HG02763 (cell line): ENCODE data around the gene PDSS2.
"Not testable (repeated sequence)": the region's sequence is repeated elsewhere in the genome, so short reads cannot be mapped to it uniquely, and the experiment has no call there.

Source experiments
- ATAC-seq: cut with Tn5 transposase; IDR thresholded peaks from one replicate; pipeline ENCODE4 v1.9.1; 2021; ENCODE audit warnings: mild to moderate bottlenecking, moderate library complexity; ENCODE audit not compliant: unreplicated experiment

PDSS2 gene

DNA sequence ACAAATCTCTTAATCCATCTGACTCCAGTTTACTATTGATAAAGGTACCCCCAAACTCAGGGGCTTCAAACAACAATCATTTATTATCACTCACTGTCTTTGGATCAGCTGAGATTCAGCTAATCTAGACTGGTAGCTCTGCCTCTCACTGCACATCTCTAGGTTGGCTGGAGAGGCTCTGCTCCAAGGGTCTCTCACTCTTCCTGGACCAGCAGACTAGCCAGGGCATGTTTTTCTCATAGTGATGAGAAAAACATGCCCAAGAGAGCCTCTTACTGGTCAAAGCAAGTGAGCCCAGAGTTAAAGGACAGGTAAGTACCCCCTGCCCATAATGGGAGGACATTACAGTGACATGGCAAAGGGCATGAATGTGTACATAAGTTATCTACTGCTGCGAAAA is 228.9 kb downstream of the PDSS2 start:
- ATAC-seq = no peak

DNA sequence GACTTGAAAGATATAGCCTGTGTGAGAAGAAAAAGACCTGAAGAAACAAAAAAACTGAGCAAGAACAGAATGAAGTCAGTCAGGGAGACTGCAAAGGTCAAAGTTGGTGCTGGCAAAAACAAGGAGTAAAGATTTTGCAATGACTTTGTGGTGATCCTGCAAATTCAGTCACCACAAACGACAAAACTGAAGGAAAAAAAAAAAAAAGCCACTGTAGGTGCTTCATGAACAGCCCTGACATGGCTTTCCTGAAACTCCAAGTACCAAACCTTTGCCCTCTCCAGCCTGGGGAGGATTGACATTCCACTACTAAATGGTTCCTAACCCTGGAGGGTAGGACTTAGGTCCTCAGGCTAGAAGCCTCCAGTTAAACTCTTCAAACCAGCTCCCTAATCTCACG is 229.3 kb downstream of the PDSS2 start:
- ATAC-seq = no peak

DNA sequence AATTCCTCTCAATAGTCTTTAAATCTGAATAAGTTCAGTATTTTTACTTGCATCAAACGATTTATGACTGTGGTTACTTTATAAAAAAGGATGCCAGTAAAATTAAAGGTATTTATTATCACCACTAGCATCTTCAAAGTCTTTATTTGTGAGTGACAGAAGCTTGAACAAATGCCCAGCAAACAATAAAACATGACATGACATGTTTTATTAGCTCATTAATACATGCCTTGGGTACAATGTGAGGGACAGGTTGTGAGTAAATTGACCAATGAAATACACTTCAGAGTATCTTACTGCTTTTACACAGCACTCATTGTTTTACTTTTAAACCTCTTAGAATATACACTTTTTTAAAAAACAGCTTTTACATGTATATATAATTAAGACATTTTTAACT is 230.6 kb downstream of the PDSS2 start:
- ATAC-seq = no peak

DNA sequence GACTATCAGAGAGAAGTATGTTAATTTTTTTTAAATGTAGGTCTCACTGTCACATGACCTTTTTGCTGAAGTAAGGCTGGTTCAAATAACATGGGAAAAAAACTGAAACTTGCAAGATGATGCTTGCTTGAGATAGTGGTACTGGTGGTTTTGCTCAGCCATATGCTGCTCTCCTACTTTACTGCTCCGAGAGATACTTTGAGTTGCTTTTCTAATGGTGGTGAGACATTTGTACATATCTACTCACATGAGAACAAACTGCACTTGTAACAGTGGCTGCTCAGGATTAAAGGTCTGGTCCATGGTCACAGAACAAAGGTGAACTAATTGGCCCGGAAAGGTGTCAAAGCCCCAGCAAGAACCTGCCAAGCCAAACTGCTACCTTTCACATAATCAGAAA is 237.8 kb downstream of the PDSS2 start:
- ATAC-seq = no peak

DNA sequence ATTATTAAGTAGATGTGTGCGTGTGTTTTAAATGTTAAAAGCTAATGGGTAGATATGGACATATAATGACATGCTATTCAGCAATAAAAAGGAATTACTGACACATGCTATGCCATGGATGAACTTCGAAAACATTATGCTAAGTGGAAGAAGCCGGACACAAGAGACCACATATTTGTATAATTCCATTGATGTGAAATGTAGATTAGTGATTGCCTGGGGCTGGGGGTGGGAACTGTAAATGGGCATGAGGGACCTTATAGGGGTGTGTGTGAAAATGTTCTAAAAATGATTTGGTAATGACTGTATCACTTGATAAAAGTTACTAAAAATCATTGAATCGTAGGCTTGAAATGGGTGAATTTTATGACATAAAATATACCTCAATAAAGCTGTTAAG is 239.5 kb downstream of the PDSS2 start:
- ATAC-seq = no peak

DNA sequence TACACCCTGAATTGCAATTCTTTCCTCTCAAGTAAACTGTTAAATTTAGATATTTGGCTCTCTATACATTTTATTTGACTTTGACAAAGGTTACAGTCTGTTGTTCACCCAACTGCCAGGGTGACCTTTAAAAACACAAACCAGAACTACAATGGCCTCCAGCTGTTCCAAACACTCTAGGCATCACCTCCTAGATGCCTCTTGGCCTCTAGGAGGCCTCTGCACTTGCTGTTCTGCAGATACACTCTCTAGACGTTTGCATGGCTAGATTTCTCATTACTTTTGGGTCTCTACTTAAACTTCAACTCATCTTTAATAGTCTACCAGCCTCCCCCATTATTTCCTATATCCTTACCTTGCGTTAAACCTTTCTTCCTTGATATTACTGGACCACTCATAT is 241.2 kb downstream of the PDSS2 start:
- ATAC-seq = no peak

DNA sequence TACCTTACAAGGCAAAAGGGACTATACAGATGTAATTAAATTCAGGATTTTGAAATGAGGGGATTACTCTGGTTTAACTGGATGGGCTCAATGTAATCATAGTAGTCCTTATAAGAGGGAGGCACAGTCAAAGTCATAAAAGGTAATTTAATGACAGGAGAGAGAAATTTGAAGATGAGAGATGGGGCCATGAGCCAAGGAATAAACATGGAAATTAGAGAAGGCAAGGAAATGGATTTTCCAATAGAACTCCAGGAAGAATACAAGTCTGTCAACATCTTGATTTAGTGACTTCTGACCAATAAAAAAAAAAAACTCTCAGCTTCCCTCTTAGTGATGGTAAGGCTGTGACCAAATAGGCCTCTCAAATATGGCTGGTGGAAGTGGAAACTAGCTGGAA is 242.1 kb downstream of the PDSS2 start:
- ATAC-seq = no peak

DNA sequence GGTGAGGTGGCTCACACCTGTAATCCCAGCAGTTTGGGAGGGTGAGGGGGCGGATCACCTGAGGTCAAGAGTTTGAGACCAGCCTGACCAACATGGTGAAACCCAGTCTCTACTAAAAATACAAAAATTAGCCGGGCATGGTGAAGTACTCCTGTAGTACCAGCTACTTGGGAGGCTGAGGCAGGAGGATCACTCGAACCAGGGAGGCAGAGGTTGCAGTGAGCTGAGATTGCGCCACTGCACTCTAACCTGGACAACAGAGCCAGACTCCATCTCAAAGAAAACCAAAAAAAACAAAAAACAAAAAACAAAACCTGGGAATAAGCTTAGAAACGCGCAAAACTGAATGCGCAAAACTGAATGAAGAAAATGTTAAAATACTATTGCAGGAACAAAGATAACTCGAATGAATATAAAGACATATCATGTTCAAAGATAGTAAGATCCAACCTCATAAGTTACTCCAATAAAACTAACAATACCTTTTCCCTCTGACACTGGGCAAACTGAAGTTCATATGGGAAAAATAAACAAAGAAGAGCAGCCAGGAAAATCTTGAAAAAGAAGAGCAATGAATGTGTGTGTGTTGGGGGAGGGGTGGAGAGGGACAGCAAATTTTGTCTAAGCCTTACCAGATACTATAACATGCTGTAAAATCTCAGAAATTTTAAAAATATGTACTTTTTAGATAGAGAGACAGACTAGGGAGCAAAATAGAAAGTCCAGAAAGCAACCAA is 243.0 kb downstream of the PDSS2 start:
- ATAC-seq = no peak

DNA sequence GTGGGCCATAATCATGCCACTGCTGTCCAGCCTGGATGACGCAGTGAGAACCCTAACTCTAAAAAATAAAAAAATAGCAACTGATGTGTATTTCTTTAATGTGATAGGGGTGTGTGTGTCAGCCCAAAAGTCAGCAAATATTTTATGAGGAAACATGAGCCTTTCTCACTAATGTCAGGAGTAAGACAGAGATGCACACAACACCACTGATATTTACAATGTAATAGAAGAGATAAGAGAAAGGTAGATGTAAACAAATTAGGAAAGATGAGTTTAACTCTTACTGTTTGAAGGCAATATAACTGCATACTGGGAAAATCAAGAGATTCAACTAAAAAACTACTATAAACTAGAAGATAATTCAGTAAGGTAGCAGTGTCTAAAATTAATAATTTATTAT is 244.0 kb downstream of the PDSS2 start:
- no peak for ATAC-seq

DNA sequence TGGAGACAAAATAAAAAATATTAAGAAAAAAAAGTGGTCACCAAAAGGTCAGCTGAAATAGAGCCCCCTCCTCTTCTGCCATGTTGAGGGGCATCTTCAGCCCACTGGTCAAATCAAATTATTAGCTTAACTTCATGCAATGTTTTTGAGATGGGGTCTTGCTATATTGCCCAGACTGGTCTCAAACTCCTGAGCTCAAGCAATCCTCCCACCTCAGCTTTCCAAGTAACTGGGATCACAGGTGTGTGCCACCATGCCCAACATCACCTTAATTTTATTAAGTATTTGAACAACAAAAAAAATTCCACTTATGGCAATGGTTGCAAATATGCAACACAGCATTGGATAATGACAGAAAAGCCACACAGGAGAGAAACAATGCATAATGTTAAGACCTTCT is 244.7 kb downstream of the PDSS2 start:
- no peak for ATAC-seq

DNA sequence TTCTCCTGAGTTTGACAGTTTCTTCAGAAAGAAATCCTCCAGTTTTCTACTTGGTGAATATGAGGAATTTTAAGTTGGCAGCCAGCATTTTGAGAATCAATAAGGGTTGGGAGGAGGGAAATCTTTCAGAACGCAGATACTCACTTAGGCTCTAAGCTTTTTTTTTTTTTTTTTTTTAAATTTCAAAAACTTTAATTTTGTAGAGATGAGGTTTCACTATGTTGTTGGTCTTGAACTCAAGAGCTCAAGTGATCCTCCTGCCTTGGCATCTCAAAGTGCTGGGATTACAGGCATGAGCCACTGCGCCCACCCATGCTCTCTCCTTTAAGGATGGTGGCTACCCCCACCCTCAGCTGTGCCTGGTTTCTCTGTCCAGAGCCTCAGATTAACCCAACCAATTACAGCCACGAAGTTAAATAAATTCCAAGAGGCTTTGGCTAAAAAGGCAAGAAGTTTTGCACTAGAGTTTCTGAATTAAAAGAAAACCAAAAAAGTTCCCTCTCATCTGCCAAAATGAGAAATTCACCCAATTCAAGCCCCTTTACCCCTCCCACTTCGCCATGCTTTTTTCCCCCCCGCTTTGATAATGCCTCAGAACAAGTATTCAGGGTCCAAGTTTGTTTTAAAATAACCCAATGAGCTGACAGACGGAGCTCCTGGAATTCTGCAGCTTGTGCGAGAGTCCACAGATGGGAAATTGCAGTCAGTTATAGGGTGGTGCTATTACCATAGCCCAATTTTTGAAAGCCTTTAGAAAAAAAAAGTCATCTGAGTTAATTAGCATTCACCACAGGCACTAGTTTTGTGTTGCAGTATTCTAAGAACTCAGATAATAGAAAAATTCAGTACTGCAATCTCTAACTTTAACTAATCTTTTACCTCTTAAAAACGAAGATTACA is 249.7 kb downstream of the PDSS2 start:
- no peak for ATAC-seq

DNA sequence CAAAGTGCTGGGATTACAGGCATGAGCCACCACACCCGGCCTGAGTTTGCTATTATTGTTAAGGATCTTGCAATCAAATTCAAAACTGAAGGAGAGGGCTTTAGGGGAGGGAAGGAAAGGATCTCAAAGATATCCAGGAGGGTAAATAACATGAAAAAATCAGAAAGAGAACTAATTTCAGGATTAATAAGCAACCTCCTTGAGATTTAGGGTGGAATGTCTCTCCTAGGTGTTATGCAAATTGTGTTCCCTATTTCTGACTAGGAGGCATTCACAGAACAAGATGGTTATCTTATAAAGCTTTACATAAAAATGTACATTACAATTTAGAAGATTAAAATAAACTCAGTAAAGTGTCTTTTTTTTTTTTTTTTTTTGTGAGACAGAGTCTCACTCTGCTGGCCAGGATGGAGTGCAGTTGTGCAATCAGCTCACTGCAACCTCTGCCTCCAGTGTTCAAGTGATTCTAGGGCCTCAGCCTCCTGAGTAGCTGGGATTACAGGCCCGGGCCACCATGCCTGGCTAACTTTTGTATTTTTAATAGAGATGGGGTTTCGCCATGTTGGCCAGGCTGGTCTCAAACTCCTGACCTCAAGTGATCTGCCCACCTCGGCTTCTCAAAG is 252.0 kb downstream of the PDSS2 start:
- no peak for ATAC-seq

DNA sequence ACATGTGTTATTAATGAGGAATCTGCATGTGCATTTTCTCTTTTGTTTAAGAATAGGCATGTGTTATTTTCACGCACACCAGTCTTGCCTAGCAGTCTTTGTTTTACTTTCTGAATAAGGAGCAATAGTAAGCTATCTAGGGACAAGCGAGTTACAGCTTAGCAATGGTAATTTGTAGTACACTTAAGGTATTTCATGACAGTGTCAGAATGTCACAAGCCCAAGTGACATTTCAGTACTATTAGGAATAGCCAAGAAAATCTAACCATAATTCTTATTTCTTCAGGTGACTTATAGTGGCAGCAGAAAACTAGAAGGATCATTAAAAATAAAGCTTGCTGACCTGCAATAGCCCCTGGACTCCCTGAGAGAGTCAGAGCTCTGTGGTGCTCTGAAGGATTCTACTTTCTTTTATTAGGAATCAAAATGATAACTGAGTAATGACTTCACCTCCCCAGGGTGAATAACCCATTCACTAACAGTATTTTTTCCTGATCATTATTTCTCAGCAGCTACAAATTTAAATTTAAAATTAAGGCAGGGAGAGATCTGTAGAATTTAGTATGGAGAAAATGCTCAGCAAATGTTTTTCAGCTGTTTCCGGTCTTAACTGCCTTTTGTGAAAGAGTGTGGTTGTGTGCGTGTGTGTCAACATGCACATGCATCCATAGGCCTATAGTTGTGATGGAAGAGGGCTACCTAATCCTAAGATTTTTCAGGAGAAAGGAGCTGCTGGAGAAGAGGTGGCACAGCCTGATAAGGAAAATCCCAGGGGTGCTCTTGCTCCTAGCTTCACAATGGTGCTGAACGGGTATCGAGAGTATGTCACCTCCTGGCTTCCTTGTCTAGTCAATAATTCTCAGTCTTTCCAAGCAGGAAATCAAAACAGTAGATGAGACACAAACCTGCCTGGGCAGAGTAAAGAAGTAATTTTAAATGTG is 254.0 kb downstream of the PDSS2 start:
- ATAC-seq = no peak

DNA sequence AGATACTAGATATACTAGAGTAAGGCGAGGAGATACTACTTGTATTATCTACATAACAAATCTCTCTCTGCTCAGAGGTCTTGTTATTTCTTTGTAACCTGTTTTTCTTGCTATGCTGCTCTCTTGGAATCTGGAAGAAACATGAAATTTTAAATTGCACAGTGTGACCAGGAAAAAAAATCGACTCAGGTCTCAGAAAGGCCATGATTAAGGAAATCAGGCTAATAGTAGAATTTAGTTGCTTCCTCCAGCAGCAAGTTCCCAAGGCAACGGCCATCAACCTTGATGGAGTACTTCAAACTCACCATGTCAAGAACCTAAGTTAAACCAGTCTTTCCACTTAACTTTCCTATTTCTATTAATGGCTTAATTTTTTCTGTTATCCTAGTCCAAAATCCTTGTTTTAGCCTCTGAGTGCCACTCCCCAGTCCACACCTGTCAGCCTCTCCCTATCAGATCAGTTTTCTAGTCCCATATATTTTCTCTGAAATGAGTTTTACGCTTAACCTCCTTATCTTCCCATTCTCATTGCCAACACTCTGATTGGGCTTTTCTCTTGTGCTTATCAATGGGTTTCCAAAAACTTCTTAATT is 256.4 kb downstream of the PDSS2 start:
- no peak for ATAC-seq

DNA sequence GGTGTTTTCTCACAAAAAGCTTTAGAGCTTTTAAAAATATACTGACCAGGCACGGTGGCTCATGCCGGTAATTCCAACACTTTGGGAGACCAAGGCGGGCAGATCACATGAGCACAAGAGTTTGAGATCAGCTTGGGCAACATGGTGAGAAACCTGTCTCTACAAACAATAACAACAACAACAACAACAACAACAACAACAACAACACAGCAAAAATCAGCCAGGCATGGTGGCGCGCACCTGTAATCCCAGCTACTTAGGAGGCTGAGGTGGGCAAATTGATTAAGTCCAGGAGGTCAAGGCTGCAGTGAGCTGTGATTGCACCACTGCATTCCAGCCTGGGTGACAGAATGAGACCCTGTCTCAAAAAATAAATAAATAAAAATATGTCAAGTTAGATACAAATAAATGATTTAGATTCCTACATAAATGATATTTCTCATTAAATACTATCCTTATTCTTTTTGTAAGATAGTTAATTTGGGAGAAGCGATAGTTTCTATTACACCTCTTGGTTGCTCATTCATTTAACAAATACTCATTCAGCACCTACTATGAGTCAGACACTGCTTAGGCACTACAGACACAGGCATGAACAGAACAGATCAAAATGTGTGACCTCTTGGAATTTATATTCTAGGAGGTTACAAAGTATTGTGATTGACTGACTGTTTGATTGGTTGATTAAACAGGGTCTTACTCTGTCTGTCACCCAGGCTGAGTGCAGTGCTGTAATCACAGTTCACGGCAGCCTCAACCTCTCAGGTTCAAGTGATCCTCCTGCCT is 260.5 kb downstream of the PDSS2 start:
- ATAC-seq = no peak

DNA sequence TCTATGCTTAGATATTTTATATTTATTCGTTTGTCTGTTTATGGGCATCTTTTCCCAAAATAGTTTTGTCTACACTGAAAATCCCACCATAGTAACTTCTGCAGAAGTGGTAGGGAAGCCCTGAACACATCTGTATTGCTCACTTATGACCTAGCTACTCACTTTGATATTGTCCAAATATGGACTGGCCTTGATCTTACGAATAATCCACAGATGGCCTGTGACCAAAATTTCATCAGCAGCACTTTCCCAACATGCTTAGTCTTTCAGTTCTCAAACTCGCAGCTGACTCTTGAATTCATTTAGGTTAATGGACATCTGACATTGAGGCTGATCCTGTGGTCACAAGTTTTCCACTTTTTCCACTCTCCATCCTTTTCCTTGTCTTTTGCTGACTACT is 263.2 kb downstream of the PDSS2 start:
- no peak for ATAC-seq

DNA sequence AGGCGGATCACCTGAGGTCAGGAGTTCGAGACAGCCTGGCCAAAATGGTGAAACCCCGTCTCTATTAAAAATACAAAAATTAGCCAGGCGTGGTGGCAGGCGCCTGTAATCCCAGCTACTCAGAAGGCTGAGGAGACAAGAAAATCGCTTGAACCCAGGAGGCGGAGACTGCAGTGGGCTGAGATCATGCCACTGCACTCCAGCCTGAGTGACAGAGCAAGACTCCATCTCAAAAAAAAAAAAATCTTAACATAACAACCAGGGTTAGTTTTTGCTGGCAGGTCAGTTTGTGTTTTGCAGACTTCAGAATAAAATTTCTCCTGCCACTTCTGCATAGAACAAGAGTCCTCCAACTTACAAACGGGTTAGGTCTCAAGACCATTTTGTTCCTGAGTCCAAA is 264.6 kb downstream of the PDSS2 start:
- ATAC-seq = not testable (repeated sequence)

DNA sequence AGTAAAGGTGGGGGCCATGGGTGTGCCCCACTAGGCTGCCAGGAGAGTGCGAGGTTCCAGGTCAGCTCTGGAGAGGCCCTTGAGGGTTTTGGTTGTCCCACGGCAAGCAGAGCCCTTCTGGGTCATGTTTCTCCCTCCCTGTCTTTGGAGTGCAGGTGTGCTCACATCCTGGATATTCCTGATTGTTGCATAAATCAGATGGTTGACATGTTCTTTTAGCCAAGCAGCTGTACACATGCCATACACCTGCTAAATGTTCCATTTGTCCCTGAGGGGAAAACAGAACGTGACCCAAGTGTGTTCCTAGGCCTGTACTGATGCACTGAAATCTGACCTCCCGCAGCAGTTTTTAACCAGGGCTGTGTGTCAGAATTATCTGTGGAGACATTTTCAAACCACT is 266.5 kb downstream of the PDSS2 start:
- no peak for ATAC-seq

DNA sequence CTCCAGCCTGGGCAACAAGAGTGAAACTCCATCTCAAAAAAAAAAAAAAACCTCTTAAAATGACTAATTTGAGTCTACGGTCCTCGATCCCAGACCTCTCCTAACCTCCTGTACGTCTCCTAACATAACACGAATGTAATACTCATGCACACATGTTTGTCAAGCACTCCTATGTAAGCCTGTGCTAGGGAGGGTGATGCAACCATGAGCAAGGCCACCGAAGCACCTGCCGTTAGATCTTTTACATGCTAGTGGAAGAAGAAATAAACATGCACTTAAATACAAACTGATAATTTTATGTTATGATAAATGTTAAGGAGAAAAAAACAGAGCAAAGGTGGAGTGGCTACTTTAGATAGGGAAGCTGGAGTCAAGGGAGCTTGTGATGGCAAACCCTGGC is 271.7 kb downstream of the PDSS2 start:
- no peak for ATAC-seq

DNA sequence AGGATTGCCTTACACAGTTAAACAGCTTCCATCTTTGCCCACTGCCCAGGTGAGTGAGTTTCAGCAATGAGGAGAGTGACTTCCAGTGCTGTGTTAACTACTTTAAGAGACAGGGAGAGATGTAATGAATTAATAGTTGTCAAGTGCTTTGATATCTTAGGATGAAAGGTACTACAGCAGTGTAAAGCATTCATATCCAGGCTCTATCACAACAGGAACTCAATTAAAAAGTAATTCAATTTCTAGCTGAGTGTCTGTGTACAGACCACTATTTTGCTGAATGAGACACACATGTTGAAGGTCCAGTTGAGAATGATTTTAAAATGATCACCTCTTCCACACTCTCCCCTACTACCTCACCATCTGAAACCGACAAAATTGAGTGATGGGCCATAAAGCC is 273.3 kb downstream of the PDSS2 start:
- no peak for ATAC-seq
